ENCODE measurements around the gene ADGRF3. TPM values are rescaled to one million over a fixed set of nuclear protein-coding genes. Genes with fewer than 3 reads are reported as not detected.

The ADGRF3 gene
- total RNA-seq, 2 donors from 2014 or later = 0.35 to 0.93 TPM

GRCh38 chr2:26366957-26367356 lies 20.4 kb upstream of the ADGRF3 start:
- no peak overlapping the region for H3K4me3 Mint-ChIP-seq
- WGBS, 2 experiments (ENCODE audit: insufficient coverage in 1 of 2, insufficient read length in 1 of 2) = 90 to 94% methylated on average over 2 to 5 of the region's 5 CpGs
- DNase-seq = no peak
- no peak for TF ChIP-seq CTCF (conservative IDR thresholded peaks at IDR 0.05)
- no peak overlapping the region for H3K9ac ChIP-seq (ENCODE audit: extremely low read depth, low read length, poor library complexity, severe bottlenecking)
- H3K36me3 Mint-ChIP-seq (ENCODE audit: low read depth) = peaks cover 40% of the 10 kb centered on the region
- H3K4me3 ChIP-seq (ENCODE audit: low read length) = no peak overlapping the region
- H3K9me3 Mint-ChIP-seq = peaks cover 12% of the 10 kb centered on the region
- no peak overlapping the region for H3K27ac ChIP-seq (ENCODE audit: low read depth, low read length)
- no peak overlapping the region for H3K27ac Mint-ChIP-seq
- H3K36me3 ChIP-seq (ENCODE audit: control insufficient read depth, insufficient read depth, low read length) = peaks cover 36% of the 10 kb centered on the region
- no peaks in the 10 kb centered on the region for H3K27me3 Mint-ChIP-seq (ENCODE audit: insufficient read depth)
- H3K4me1 Mint-ChIP-seq = peaks cover 20% of the 10 kb centered on the region
- no peaks in the 10 kb centered on the region for H3K27me3 ChIP-seq (ENCODE audit: control insufficient read depth, insufficient read depth, low read length, poor library complexity, severe bottlenecking)
- H3K4me1 ChIP-seq (ENCODE audit: control insufficient read depth, insufficient read depth, low read length) = peaks cover 8% of the 10 kb centered on the region
- peaks cover 5% of the 10 kb centered on the region for H3K9me3 ChIP-seq (ENCODE audit: control insufficient read depth, low read length)

DNA sequence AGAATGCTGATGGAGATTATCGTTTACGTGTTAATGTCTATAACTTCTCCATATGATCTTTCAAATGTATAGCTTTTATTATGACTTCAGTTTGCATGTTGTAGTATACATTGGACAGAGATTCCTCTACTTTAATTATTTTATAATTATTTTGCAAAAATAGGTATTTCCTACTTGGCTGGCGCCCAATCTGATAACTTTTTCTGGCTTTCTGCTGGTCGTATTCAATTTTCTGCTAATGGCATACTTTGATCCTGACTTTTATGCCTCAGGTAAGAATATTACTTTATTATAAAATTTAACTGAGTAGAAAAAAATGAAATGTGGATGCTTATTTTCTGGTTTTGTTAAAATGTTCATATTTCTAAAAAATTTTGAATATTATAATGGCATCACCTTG lies 18.1 kb upstream of the ADGRF3 start:
- Mint-ChIP-seq H3K9me3 (peaks cover 2% of the 10 kb centered on the region), H3K27me3 (ENCODE audit: insufficient read depth) (no peaks in the 10 kb centered on the region), H3K36me3 (ENCODE audit: low read depth) (peaks cover 43% of the 10 kb centered on the region), H3K4me1 (peaks cover 29% of the 10 kb centered on the region), H3K27ac (no peak overlapping the region), H3K4me3 (no peak overlapping the region)
- no peak overlapping the region for H3K4me3 ChIP-seq (ENCODE audit: low read length)
- H3K27me3 ChIP-seq (ENCODE audit: control insufficient read depth, insufficient read depth, low read length, poor library complexity, severe bottlenecking) = no peaks in the 10 kb centered on the region
- TF ChIP-seq CTCF (conservative IDR thresholded peaks at IDR 0.05) = no peak
- no peaks in the 10 kb centered on the region for H3K9me3 ChIP-seq (ENCODE audit: control insufficient read depth, low read length)
- no peak overlapping the region for H3K27ac ChIP-seq (ENCODE audit: low read depth, low read length)
- no peak for DNase-seq
- peaks cover 10% of the 10 kb centered on the region for H3K4me1 ChIP-seq (ENCODE audit: control insufficient read depth, insufficient read depth, low read length)
- WGBS, 2 experiments (ENCODE audit: insufficient coverage in 1 of 2, insufficient read length in 1 of 2) = 94% methylated on average over 4 of the region's 4 CpGs; no CpG with 5 or more reads in 1 of the 2 experiments
- H3K36me3 ChIP-seq (ENCODE audit: control insufficient read depth, insufficient read depth, low read length) = peaks cover 32% of the 10 kb centered on the region
- H3K9ac ChIP-seq (ENCODE audit: extremely low read depth, low read length, poor library complexity, severe bottlenecking) = no peak overlapping the region

GRCh38 chr2:26363958-26364357 lies 17.4 kb upstream of the ADGRF3 start:
- peaks cover 36% of the 10 kb centered on the region for H3K36me3 Mint-ChIP-seq (ENCODE audit: low read depth)
- H3K36me3 ChIP-seq (ENCODE audit: control insufficient read depth, insufficient read depth, low read length) = peaks cover 32% of the 10 kb centered on the region
- H3K27me3 Mint-ChIP-seq (ENCODE audit: insufficient read depth) = no peaks in the 10 kb centered on the region
- H3K9ac ChIP-seq (ENCODE audit: extremely low read depth, low read length, poor library complexity, severe bottlenecking) = no peak overlapping the region
- no peak overlapping the region for H3K27ac Mint-ChIP-seq
- no peaks in the 10 kb centered on the region for H3K27me3 ChIP-seq (ENCODE audit: control insufficient read depth, insufficient read depth, low read length, poor library complexity, severe bottlenecking)
- peaks cover 12% of the 10 kb centered on the region for H3K4me1 ChIP-seq (ENCODE audit: control insufficient read depth, insufficient read depth, low read length)
- no peaks in the 10 kb centered on the region for H3K9me3 ChIP-seq (ENCODE audit: control insufficient read depth, low read length)
- peaks cover 28% of the 10 kb centered on the region for H3K4me1 Mint-ChIP-seq
- no peak overlapping the region for H3K4me3 Mint-ChIP-seq
- TF ChIP-seq CTCF (conservative IDR thresholded peaks at IDR 0.05) = no peak
- H3K4me3 ChIP-seq (ENCODE audit: low read length) = no peak overlapping the region
- DNase-seq = no peak
- 81 to 100% methylated on average over 1 to 3 of the region's 3 CpGs for WGBS, 2 experiments (ENCODE audit: insufficient coverage in 1 of 2, insufficient read length in 1 of 2)
- H3K27ac ChIP-seq (ENCODE audit: low read depth, low read length) = no peak overlapping the region
- H3K9me3 Mint-ChIP-seq = no peaks in the 10 kb centered on the region
